ENCODE measurements around the gene HAAO.
"Not testable (repeated sequence)": the region's sequence is repeated elsewhere in the genome, so short reads cannot be mapped to it uniquely, and the experiment has no call there.

GRCh38 chr2:42831575-42832288 is 39.3 kb upstream of the HAAO start:
- not testable (repeated sequence) for TF ChIP-seq CTCF, POLR2A, POLR2AphosphoS5 (IDR thresholded peaks at IDR 0.05)
